Epithelial cell of esophagus (primary cell): ENCODE measurements around the gene MAD1L1.
A peak's percentile ranks its signal among the peaks of the same experiment; 100 is the strongest.

Experiments
- DNase-seq: peaks from one replicate; pipeline ENCODE4 v3.0.0; 2010; ENCODE audit warnings: low read depth
- H3K4me3 ChIP-seq: 2 replicates; pipeline ENCODE4 v1.5.1; 2011; ENCODE audit warnings: mild to moderate bottlenecking, low read length, control low read depth
- CTCF ChIP-seq: IDR thresholded peaks from 2 replicates; pipeline ENCODE4 v1.5.1; 2011; ENCODE audit warnings: low read depth, mild to moderate bottlenecking, low read length, control low read depth, inconsistent platforms; ENCODE audit not compliant: insufficient read depth; ENCODE audit errors: missing control alignments

MAD1L1 gene

DNA sequence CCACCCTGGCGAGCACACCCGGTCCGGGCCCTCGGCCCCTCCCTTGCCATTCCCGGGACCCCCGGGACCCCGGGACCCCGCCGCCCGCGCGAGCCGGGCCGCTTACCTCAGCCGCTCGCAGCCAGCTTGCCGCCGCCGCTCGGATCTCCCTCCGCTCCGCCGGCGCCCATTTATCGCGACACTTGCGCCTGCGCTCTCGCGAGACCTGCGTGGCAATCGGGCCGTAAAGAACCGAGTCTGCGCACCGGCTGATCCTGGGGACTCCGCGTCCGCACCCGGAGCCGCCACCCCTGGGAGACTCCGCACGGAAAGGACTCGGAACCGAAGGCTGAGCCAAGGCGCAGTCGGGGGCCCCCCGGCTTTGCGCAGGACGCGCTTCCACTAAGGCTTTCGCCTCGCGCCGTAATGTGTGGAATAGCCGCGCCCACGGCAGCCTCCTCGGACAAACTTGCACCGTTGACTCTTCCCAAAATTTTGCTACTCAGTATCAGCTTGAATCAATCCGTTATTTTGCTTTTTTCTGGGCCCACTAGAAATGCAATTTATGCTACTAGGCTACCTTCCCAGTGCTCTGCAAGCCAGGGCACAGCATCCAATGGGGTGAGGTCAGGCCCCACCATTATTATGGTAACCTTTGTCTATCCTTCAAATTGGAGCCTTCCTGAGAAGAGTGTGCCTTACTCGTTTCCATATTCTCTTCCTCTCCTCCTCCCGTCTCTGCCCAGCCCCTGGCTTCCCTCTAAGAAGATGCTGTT is at the start of gene MAD1L1:
Gene MAD1L1 (minus strand): TSS at position 180 of the 755 bp plus-strand sequence. CDS start 2,812 bp downstream, outside the sequence.
- peak within 1 kb of the TSS; percentile 65 for H3K4me3 ChIP-seq
- no peak for TF ChIP-seq CTCF
- peak; percentile 90 for DNase-seq

- no peak for TF ChIP-seq CTCF
- no peak for DNase-seq
- H3K4me3 ChIP-seq = no peak overlapping the region
Observed at GRCh38 chr7:2282185-2282751, 49.5 kb upstream of the MAD1L1 start.

DNA sequence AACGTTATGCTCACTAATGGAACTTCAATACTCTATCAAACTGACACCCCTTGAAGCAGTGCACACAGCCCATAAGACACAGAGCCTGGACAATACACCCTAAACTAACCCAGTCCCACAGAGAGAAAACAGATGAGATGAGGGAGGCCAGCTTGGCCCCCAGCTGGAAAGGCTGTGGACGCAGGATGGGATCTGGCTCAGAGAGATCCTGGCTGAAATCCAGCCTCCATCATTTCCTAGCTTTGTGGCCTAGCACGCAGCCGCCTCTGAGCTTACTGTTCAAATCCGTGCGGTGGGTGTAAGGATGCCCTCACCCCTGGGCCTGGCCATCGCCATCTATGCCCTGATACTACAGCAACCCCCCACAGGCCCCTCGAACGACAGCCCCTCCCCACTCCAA is 48.8 kb upstream of the MAD1L1 start:
- no peak for TF ChIP-seq CTCF
- no peak for DNase-seq
- no peak overlapping the region for H3K4me3 ChIP-seq

- DNase-seq = no peak
- TF ChIP-seq CTCF = no peak
- H3K4me3 ChIP-seq = no peak overlapping the region
Observed at GRCh38 chr7:2280424-2280823, 47.7 kb upstream of the MAD1L1 start.

GRCh38 chr7:2279896-2280295 is 47.2 kb upstream of the MAD1L1 start:
- H3K4me3 ChIP-seq = no peak overlapping the region
- no peak for TF ChIP-seq CTCF
- DNase-seq = no peak

DNA sequence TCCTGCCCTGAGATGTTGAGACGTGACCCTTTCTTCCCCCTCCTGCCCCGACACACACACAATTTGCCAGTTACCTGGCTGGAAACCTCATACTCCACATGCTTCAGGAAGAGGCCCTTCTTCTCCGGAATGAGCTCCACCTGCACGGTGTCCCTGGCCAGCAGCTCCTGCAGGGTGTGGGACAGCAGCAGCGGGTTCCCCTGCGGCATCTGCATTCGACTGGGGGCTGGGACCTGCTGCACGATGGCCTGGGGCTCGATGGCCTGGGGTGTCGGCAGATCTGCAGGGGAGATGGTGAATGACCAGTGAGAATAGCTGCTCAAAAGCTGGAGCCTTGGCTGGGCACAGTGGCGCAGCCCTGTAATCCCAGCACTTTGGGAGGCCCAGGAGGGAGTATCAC is 45.3 kb upstream of the MAD1L1 start:
- no peak for TF ChIP-seq CTCF
- no peak for DNase-seq
- no peak overlapping the region for H3K4me3 ChIP-seq

- no peak for DNase-seq
- no peak overlapping the region for H3K4me3 ChIP-seq
- TF ChIP-seq CTCF = no peak
Observed at GRCh38 chr7:2276107-2276506, 43.4 kb upstream of the MAD1L1 start.
